ENCODE results near the gene EVA1C.
"Not testable (repeated sequence)": the region's sequence is repeated elsewhere in the genome, so short reads cannot be mapped to it uniquely, and the experiment has no call there.

EVA1C gene

DNA sequence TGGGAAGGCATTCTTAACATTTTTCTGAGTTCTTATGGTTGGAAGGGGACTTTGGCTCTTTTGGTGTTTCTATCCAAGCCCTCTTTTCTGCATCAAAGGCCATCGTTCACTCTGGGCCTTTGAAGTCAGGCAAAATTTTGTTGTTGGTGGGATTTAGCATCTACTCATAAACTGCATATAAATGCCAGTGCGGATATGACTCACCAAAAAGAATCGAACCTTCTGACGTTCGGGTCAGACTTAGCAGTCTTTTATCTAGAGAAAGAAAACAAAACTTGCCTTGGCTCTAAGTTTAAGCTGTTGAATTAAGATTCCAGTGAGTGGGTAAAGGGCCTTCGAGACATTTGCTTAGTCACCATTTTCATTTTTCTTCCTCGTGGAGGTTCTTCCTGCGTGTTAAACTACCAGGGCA lies 51.4 kb downstream of the EVA1C start:
- no peak for DNase-seq

DNA sequence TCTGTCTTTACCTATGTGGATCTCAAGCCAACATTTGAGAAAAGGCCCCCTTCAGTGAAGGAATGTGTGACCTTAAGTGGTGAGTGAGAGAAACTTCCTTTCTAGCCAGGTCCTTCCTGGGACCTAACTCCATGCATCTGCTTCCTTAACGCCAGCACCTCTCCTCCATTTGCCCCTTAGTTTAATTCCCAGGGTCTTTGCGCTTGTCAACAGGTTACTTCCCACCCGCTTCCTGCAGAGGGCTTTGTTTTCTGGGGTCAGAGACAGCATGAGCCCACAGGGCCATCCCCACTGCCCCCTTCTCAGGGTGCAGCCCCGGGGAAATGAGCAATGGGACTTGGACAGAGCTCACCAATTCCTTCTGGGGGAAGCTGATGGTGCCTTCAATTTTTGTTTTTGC lies 54.8 kb downstream of the EVA1C start:
- DNase-seq = no peak

DNA sequence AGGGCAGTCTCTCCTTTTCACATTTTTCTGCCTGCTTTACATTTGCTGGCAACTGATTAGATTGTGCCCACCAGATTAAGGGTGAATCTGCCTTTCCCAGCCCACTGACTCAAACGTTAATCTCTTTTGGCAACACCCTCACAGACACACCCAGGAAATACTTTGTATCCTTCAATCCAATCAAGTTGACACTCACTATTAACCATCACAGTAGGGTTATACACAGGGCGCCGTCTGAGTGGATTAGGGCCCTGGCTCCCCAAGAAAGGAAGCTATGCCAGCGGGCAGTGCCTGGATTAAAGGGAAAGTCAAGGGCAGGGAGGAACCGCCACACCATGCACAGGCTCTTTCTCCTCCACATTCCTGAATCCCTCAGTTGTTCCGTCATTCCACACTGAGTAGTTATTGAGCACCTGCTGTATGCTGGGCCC lies 56.2 kb downstream of the EVA1C start:
- no peak for DNase-seq

DNA sequence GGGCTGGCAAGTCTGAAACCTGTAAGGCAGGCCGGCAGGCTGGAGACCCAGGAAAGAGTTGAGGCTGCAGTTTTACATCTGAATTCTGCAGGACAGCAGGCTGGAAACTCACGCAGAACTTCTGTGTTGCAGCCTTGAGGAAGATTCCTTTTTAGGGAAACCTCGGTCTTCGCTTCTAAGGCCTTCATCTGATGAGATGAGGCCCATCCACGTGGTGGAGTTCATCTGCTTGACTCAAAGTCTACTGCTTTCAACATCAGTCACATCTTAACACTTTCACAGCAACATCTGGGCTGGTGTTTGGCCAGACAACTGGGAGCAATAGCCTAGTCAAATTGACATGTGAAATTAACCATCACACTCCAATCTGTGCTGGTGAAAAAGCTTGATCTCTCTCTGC lies 57.1 kb downstream of the EVA1C start:
- DNase-seq = no peak

DNA sequence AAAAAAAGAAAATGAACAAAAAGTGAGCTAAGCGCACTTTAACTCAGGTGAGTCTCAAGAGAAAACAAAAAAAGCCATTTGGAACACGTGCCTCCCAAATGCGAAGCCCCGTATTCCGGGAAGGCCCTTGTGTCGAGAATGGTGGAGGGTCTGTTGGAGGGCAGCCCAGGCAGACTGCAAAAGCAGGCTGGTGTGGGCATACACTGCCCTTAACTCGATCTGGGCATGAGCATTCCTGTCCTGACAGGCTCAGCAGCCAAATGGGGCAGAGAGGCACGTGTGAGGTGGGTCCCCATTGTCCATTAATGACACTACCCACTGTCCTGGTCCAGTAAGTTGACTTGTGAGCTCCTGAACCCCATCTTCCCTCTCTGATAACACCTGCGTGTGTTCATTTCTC lies 57.7 kb downstream of the EVA1C start:
- no peak for DNase-seq

DNA sequence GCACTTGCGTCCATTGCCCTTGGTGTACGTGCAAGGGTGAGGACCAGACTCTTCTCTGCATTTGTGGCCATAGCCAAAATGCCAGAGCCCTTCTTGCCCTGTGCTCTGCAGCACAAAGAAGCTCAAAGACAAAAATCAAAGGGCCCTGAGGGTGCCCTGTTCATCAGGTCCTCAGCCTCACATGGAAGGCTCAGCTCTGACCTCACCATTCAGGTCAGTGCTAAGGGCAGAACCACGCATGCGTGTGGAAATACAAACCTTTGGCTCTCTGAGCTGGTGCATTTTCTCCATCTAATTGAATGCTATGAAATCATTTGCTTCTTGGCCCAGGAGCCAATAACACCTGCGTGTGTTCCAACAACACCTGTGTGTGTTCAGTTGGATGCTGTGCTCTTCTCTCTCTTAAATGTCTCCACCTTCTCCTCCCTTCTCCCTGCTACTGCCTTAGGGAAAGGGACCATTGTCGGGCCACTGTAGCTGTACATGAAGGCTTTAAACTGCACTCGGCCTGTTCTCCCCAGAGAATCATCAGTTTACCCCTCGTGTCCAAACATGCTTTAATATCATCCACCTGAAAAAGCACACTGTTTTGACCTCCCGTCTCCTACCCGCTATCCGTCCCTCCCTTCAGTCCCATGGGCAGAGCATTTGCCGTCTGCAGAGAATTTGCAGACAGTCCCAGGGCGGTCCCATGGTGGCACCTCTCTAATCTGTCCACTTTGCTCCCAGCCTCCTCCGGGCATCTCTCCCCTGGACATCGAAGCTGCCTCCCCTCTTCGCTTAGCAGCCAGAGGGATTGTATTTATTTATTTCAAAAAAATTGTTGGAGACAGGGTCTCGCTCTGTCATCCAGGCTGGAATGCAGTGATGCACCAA lies 60.6 kb downstream of the EVA1C start:
- no peak for DNase-seq

DNA sequence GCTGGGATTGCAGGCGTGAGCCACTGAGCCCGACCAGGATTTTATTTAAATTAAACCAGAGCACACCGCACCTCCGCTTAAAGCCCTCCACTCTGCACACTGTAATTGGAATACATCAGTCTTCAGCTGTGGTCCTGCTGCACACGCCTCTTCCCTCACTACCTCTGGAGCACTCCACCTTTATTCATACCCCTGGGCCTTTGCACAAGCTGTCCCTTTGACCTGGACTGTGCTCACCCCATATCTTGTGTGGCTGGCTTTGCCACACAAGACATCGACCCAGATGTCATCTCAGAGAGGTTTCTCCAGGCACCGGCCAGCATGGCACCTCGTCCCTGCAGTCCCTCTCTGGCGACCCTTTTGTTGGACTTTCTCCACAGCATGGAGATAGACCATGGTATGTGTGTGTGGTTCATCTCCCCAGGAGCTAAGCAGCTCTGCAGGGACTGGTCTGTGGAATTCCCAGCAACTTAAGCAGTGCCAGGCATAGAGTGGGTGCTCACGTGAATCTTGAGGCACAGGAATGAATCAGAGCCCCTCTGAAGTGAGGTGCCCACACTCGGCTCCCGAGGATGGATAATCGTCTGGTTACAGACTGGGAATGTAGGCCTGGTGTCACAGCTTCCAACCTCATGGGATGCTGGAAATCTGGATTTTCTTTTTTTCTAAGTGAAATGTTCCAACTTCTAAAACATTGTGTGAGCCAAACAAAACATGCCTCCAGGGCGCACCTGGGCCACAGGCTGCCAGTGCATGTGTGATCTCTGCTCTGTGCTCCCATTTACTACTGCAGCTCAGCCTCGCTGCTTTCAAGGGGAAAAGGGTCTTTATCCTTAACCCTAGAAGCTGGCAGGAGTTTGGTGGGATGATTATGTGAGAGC lies 61.9 kb downstream of the EVA1C start:
- no peak for DNase-seq

DNA sequence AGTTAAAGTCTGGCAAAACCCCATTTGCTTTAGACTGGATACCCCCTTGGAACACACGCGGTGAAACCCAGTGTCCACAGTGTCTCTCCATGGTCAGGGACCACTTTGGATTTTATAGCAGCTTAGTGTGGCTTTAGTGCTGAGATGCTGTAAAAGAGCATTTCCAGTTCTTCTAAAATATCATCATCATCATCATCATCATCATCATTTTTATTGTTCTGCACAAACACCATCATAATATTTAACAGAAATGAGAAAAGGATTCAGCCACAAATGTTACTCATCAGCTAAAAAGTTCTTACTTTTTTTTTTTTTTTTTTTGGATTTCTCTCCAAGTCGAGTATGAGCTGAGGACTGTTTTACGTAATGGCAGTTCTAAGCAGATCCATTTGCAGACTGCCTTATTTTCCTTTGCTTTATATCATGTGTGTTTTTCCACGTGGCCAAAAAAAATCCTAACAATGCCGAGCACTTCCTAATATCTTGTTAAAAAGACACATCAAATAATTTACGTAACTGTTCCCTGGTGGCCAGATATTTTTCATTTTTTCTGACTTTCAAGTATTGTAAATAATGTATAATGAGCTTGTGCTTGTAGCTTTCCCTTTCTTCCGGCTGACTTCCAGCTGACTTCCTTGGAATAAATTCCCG lies 62.8 kb downstream of the EVA1C start:
- no peak for DNase-seq

DNA sequence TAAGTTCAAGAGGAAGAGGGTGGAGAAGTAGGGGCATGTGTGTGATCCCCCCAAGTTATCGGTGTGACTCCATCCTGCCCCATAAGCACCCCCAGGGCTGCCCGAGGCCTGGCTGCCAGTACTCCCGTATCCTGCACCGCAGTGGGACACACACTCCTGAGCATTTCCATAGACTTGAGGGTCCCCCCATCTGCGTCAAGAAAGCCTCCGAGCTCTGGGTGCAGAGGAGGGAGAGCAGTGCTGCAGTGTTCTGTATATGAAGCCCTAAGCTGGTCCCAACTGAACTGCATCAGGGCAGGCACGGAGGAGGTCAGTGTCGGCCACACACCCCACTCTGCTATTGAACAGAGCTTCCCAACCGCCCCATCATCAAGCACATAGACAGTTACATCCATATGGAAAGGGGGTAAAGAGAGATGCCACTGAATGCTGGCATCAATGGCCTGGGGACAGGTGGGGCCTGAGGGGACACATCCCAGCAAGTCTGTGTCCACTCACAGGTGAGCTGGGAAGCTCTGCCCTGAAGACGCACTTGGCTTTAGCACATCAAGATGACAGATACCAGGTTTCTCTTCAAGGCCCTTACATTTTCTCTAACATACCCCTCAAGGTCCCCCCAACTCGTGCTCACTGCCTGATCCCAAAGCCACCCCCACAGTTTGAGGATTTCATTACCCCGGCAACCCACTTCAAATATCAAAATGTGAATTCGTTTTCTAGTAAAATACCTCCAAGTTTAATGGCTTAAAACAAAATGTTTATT lies 64.3 kb downstream of the EVA1C start:
- no peak for DNase-seq

DNA sequence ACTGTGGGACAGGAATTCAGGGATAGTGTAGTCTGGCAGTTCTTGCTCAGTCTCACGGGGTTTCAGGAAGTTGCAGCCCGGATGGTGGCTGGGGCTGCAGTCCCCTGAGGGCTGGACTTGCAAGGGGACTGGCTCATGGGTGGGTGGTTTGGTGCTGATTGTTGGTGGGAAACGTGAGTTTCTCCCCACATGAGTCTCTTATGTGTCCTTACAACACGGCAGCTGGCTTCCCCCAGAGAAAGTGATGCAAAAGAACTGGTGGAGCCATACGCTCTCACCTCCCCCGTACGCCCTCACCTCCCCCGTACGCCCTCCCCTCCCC lies 64.9 kb downstream of the EVA1C start:
- no peak for DNase-seq

DNA sequence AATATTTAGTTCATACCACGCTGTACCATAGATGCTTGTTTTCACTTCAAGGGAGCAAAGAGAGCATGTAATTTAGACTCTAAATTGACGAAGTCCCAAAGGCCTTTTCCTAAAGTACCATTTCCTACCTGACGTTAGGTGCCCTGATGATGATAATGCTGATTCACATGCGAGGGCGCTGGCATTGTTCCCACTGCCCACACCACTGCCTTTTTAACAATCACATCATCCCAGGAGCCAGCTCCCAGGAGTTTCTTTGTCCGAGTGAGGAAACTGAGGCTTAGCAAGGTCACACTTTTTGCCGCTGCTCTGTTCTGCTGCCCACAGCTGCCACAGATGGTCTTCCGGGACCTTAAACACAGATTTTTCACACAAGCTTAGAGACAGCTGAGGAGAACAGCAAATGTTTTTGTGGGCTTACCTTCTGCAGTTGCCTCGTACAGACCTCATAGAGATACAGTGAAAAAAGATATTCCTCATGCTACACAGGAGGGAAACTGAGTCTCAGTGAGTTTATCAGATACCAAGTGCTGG lies 69.4 kb downstream of the EVA1C start:
- no peak for DNase-seq

DNA sequence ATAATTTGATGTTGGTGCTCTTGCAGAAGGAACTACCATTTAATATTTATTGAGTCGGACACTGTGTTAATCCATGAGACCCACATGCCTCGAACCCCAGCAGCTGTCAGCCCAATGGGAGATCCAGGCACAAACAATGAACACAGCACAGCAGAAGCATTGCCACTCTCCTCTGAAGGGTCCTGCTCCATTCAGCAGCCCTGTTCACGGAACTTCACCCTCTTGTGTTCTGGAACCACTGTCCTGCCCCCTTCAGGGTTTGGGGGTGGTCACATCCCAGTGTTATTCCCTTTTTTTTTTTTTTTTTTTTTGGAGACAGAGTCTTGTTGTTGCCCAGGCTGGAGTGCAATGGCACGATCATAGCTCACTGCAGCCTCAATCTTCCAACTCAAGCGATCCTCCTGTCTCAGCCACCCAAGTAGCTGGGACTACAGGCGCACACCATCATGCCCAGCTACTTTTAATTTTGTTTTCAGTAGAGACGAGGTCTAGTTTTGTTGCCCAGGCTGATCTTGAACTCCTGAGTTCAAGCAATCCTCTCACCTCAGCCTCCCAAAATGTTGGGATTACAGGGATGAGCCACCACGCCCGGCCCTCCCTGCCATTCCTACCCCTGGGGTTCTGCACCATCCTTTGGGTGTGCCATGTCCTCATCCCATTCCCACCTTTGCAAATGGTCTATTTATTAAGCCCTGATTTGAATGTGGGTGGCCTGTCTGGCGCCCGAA lies 70.2 kb downstream of the EVA1C start:
- DNase-seq = no peak

DNA sequence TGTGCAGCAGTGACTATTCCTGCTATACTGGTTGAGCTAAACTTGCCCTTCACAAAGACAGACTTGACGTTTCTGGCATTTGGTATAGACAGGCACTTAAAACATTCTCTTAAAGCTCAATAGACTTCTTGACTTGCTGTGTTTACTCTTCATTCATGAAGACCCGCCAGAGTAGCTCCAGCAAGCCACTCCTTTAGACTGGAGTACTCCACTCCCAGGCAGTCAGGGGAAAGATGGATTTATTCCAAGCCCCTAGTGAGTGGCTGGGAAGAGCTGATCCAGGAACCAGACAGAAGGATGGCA lies 70.7 kb downstream of the EVA1C start:
- no peak for DNase-seq

DNA sequence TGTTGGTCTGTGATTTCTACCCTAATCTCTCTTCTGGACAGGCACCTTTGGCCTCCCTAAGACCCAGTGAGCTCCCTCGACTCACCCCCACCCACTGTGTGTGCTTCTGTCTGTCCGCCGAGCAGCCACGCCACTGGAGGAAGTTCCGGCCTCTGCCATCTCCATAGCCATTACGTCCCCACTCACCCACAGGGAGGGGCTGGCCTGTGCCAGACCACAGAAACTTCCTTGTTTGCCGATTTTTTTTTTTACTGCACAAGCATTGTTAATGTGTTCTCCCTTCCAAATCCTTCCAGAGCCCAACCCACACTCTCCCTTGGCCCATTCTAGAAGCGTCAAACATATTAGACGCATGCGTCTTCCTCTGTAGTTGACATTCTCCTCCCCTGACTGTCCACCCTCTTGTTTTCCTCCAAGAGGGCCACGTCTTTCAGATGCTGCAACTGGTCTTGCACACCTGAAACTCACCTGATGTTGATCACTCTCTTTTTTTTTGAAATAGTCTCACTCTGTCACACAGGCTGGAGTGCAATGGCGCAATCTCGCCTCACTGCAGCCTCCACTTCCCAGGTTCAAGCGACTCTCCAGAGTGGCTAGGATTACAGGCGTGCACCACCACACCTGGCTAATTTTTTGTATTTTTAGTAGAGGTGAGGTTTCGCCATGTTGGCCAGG lies 72.3 kb downstream of the EVA1C start:
- DNase-seq = no peak

DNA sequence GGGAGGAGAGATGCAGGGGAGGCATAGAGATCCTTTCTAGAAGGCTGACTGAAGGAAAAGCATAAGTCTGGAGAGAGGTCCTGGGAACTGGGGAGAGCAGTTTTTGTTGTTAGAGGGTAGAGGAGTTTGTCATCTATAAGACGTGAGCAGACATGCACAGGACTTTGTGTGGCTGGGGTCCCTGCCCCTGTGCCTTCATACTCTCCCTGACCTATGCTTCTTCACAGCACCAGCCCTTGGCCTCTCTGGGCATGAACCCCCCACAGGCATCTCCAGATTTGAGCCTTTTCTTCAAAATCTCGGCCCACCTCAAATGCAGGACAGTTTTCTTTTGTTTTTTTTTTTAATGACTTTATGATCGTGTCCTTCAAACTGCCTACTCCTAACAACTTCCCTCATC lies 79.9 kb downstream of the EVA1C start:
- DNase-seq = no peak

DNA sequence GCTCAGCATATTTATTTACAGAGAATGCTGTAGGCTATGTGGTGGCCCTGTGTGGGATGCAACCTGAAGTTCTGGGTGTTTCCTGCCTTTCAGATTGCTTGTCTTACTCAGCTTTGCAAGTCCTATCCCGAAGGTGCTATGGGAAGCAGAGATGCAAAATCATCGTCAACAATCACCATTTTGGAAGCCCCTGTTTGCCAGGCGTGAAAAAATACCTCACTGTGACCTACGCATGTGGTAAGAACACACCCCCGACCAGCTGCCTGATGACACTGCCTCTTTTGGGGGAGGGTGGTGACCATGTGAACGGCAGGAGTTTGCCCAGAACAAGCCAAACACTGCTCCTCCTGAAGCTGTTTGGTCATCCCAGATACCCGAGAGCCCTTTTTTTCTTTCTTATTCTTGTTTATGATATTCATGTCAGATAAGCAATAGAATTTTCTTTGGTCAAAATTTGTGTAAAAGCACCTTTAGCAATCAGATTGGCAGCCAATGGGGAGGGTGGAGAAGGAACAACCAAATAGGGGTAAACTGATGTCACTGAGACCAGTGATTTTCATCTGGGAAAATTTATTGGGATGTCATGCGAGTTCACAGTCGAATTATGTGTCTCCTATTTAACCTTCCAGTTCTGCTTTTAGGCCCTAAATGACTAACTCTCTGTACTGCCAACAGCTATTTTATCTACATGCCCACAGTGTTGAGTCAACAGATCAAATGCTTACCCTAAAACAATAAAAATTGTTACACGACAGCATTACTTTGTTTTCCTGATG lies 82.6 kb downstream of the EVA1C start:
- DNase-seq = no peak

DNA sequence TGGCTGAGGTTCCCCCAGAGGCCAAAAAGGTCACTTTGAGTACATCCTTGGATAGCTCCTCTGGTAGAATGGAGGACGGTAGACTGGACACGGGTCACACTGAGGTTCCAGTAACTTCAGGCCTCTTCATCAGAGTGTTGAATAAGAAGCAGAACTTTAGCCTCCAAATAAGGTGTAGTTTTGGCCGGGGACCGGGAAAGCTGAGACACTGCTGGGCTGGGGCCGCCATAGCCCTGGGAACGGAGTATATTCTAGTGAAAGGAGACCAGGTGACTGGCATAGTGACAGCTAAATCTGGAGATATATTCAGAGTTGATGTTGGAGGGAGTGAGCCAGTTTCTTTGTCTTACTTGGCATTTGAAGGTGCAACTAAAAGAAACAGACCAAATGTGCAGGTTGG lies 84.1 kb downstream of the EVA1C start:
- no peak for DNase-seq

DNA sequence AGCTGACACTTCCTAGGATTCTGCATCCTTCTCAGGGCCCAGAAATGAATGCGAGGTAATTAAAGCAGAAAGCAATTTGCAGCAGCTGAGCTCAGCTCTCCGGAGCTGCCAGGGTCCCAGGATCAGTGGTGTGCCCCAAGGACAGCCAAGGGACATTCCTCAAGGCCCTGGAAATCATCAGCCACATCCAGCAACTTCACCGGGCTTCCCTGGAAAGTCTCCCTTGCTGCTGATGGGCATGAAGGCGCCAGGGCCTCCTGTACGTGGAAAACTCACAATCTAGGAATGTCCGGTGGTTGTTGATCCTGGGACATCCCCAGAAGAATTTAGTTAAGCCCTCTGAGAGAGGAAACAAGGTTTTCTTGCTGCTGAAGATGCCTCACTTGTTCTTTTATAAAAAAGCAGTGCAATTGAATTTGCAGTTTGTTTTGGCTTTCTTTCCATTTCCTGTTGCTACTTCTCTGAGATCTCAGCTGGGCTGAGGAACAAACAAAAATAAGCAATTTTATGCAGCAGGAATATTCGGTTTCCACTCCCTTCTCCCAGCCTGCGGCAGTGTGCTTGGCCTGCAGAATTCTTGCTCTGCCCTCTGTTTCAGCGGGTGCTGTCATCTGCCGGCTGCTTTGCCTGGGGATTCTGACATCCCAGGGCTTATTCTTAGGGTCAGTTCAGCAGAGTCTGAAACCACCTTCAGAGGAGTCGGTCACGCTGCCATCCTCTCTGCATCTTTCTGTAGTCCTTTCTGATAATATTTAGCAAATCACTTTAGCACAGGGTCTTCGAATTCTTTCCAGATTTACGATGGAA lies 86.9 kb downstream of the EVA1C start:
- no peak for DNase-seq

DNA sequence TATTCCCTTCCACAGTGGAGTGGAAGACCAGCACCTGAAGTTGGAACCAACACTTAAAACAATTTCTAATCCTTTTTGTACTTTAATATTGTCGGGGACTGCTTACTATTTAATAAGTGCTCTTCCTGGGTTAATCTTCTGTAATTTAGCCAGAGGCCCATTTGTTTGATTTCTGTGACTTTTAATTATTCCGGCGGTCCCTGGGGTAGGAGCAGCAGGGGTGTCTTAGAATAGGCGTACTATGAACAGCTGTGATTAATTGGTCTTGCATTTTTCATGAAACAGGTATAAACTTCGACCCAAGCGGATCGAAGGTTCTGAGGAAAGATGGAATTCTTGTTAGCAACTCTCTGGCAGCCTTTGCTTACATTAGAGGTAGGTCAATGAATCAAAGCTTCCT lies 91.1 kb downstream of the EVA1C start:
- not testable (repeated sequence) for DNase-seq

DNA sequence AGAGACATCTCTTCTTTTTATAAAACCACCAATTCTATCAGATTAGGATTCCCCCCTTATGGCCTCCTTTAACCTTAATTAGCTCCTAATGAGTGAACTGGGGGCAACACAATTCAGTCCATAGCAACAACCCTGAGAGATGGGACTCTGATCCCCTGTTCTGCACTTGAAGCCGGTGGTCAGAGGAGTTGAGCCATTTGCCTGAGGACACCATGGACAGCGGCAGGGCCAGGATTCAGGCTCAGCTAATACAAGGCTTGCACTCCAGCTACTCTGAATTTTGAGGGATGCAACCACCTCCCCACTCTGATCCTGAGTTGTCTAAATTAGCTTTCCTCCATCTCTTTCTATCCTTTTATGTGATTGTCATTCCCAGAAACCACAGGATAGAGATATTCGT lies 93.3 kb downstream of the EVA1C start:
- DNase-seq = not testable (repeated sequence)
